C1 segment of cervical spinal cord (tissue), 14 donors: Measurements from ENCODE around the gene MGA.
A peak's percentile ranks its signal among the peaks of the same experiment; 100 is the strongest.

Experiments
- DNase-seq, 14 donors: peaks; one replicate each; lab custom pipeline; 2025; lab: John Stamatoyannopoulos, UW

The MGA gene

GRCh38 chr15:41660235-41661077 lies at the start of gene MGA:
Gene MGA, plus strand, starts transcription at chr15:41660405.
- peak; percentile 30 to 92 (median 77) for DNase-seq

GRCh38 chr15:41620536-41621199 lies 39.5 kb upstream of the MGA start:
- DNase-seq: peak in 2 of 14 donors; percentile 40 to 53

GRCh38 chr15:41621200-41622193 lies 38.7 kb upstream of the MGA start:
- DNase-seq: peak; percentile 63 to 98 (median 93)

- DNase-seq: no peak
Measured at GRCh38 chr15:41622901-41623300, 37.3 kb upstream of the MGA start.

- DNase-seq: no peak
Measured at GRCh38 chr15:41627203-41627602, 33.0 kb upstream of the MGA start.

GRCh38 chr15:41629463-41629862 lies 30.7 kb upstream of the MGA start:
- DNase-seq: no peak

GRCh38 chr15:41629883-41630282 lies 30.3 kb upstream of the MGA start:
- no peak for DNase-seq

GRCh38 chr15:41630616-41631217 lies 29.5 kb upstream of the MGA start:
- DNase-seq: no peak

GRCh38 chr15:41631880-41632470 lies 28.2 kb upstream of the MGA start:
- no peak for DNase-seq

- DNase-seq: no peak
Measured at GRCh38 chr15:41633609-41634008, 26.6 kb upstream of the MGA start.

GRCh38 chr15:41634072-41634626 lies 26.1 kb upstream of the MGA start:
- DNase-seq: no peak

- DNase-seq: no peak
Measured at GRCh38 chr15:41637086-41637485, 23.1 kb upstream of the MGA start.

- DNase-seq: no peak
Measured at GRCh38 chr15:41640985-41641384, 19.2 kb upstream of the MGA start.

GRCh38 chr15:41647262-41647661 lies 12.9 kb upstream of the MGA start:
- DNase-seq: no peak

GRCh38 chr15:41648097-41648496 lies 12.1 kb upstream of the MGA start:
- no peak for DNase-seq

- no peak for DNase-seq
Measured at GRCh38 chr15:41648770-41649169, 11.4 kb upstream of the MGA start.

GRCh38 chr15:41650806-41651205 lies 9.4 kb upstream of the MGA start:
- DNase-seq: no peak

- no peak for DNase-seq
Measured at GRCh38 chr15:41651373-41651772, 8.8 kb upstream of the MGA start.

- no peak for DNase-seq
Measured at GRCh38 chr15:41653760-41654159, 6.4 kb upstream of the MGA start.

- no peak for DNase-seq
Measured at GRCh38 chr15:41655716-41656115, 4.5 kb upstream of the MGA start.

GRCh38 chr15:41656188-41656587 lies 4.0 kb upstream of the MGA start:
- DNase-seq: no peak
